ENCODE measurements around the gene CTNNA2.

CTNNA2 gene

GRCh38 chr2:80168037-80168436, 655.2 kb downstream of the CTNNA2 start:
- H3K9me3 ChIP-seq (ENCODE audit: control insufficient read depth in 5 of 5, low read length in 5 of 5), result no peaks in the 10 kb centered on the region
- no peaks in the 10 kb centered on the region for H3K27me3 ChIP-seq (ENCODE audit: control insufficient read depth in 5 of 5, insufficient read depth in 4 of 5, low read length in 5 of 5)
- H3K36me3 ChIP-seq (ENCODE audit: control insufficient read depth in 5 of 5, insufficient read depth in 5 of 5, low read length in 5 of 5), result no peaks in the 10 kb centered on the region
- no peaks in the 10 kb centered on the region for H3K4me1 ChIP-seq (ENCODE audit: control insufficient read depth in 5 of 5, insufficient read depth in 5 of 5, low read length in 5 of 5)
- H3K27ac ChIP-seq (ENCODE audit: low read depth, low read length), result no peak overlapping the region
- H3K4me3 ChIP-seq (ENCODE audit: low read depth in 1 of 5, low read length in 5 of 5), result no peak overlapping the region
- H3K9ac ChIP-seq (ENCODE audit: low read length in 5 of 5), result no peak overlapping the region

- no peak overlapping the region for H3K9ac ChIP-seq (ENCODE audit: low read length in 5 of 5)
- H3K4me3 ChIP-seq (ENCODE audit: low read depth in 1 of 5, low read length in 5 of 5), result no peak overlapping the region
- H3K36me3 ChIP-seq (ENCODE audit: control insufficient read depth in 5 of 5, insufficient read depth in 5 of 5, low read length in 5 of 5), result no peaks in the 10 kb centered on the region
- no peaks in the 10 kb centered on the region for H3K27me3 ChIP-seq (ENCODE audit: control insufficient read depth in 5 of 5, insufficient read depth in 4 of 5, low read length in 5 of 5)
- H3K27ac ChIP-seq (ENCODE audit: low read depth, low read length), result no peak overlapping the region
- no peaks in the 10 kb centered on the region for H3K9me3 ChIP-seq (ENCODE audit: control insufficient read depth in 5 of 5, low read length in 5 of 5)
- no peaks in the 10 kb centered on the region for H3K4me1 ChIP-seq (ENCODE audit: control insufficient read depth in 5 of 5, insufficient read depth in 5 of 5, low read length in 5 of 5)
Observed at GRCh38 chr2:80168801-80169200, 656.0 kb downstream of the CTNNA2 start.

GRCh38 chr2:80169811-80170594, 657.2 kb downstream of the CTNNA2 start:
- H3K27ac ChIP-seq (ENCODE audit: low read depth, low read length), result no peak overlapping the region
- no peaks in the 10 kb centered on the region for H3K36me3 ChIP-seq (ENCODE audit: control insufficient read depth in 5 of 5, insufficient read depth in 5 of 5, low read length in 5 of 5)
- H3K4me1 ChIP-seq (ENCODE audit: control insufficient read depth in 5 of 5, insufficient read depth in 5 of 5, low read length in 5 of 5), result no peaks in the 10 kb centered on the region
- no peaks in the 10 kb centered on the region for H3K27me3 ChIP-seq (ENCODE audit: control insufficient read depth in 5 of 5, insufficient read depth in 4 of 5, low read length in 5 of 5)
- no peak overlapping the region for H3K9ac ChIP-seq (ENCODE audit: low read length in 5 of 5)
- no peak overlapping the region for H3K4me3 ChIP-seq (ENCODE audit: low read depth in 1 of 5, low read length in 5 of 5)
- H3K9me3 ChIP-seq (ENCODE audit: control insufficient read depth in 5 of 5, low read length in 5 of 5), result peaks cover 0 to 1% (median 0%) of the 10 kb centered on the region in 5 donors

- Histone ChIP-seq H3K27ac (ENCODE audit: low read depth, low read length) (no peak overlapping the region), H3K4me3 (ENCODE audit: low read depth in 1 of 5, low read length in 5 of 5) (no peak overlapping the region), H3K9me3 (ENCODE audit: control insufficient read depth in 5 of 5, low read length in 5 of 5) (peaks cover 0 to 16% (median 11%) of the 10 kb centered on the region in 5 donors), H3K9ac (ENCODE audit: low read length in 5 of 5) (no peak overlapping the region), H3K27me3 (ENCODE audit: control insufficient read depth in 5 of 5, insufficient read depth in 4 of 5, low read length in 5 of 5) (no peaks in the 10 kb centered on the region), H3K36me3 (ENCODE audit: control insufficient read depth in 5 of 5, insufficient read depth in 5 of 5, low read length in 5 of 5) (no peaks in the 10 kb centered on the region), H3K4me1 (ENCODE audit: control insufficient read depth in 5 of 5, insufficient read depth in 5 of 5, low read length in 5 of 5) (no peaks in the 10 kb centered on the region)
Observed at GRCh38 chr2:80185091-80185490, 672.2 kb downstream of the CTNNA2 start.

GRCh38 chr2:80186262-80186661, 673.4 kb downstream of the CTNNA2 start:
- no peak overlapping the region for H3K27ac ChIP-seq (ENCODE audit: low read depth, low read length)
- no peaks in the 10 kb centered on the region for H3K4me1 ChIP-seq (ENCODE audit: control insufficient read depth in 5 of 5, insufficient read depth in 5 of 5, low read length in 5 of 5)
- no peak overlapping the region for H3K4me3 ChIP-seq (ENCODE audit: low read depth in 1 of 5, low read length in 5 of 5)
- H3K27me3 ChIP-seq (ENCODE audit: control insufficient read depth in 5 of 5, insufficient read depth in 4 of 5, low read length in 5 of 5), result no peaks in the 10 kb centered on the region
- H3K9me3 ChIP-seq (ENCODE audit: control insufficient read depth in 5 of 5, low read length in 5 of 5), result peaks cover 0 to 10% (median 0%) of the 10 kb centered on the region in 5 donors
- H3K36me3 ChIP-seq (ENCODE audit: control insufficient read depth in 5 of 5, insufficient read depth in 5 of 5, low read length in 5 of 5), result no peaks in the 10 kb centered on the region
- no peak overlapping the region for H3K9ac ChIP-seq (ENCODE audit: low read length in 5 of 5)

- Histone ChIP-seq H3K27ac (ENCODE audit: low read depth, low read length) (no peak overlapping the region), H3K9me3 (ENCODE audit: control insufficient read depth in 5 of 5, low read length in 5 of 5) (peaks cover 0 to 8% (median 0%) of the 10 kb centered on the region in 5 donors), H3K36me3 (ENCODE audit: control insufficient read depth in 5 of 5, insufficient read depth in 5 of 5, low read length in 5 of 5) (no peaks in the 10 kb centered on the region), H3K4me3 (ENCODE audit: low read depth in 1 of 5, low read length in 5 of 5) (no peak overlapping the region), H3K9ac (ENCODE audit: low read length in 5 of 5) (no peak overlapping the region), H3K27me3 (ENCODE audit: control insufficient read depth in 5 of 5, insufficient read depth in 4 of 5, low read length in 5 of 5) (no peaks in the 10 kb centered on the region), H3K4me1 (ENCODE audit: control insufficient read depth in 5 of 5, insufficient read depth in 5 of 5, low read length in 5 of 5) (no peaks in the 10 kb centered on the region)
Observed at GRCh38 chr2:80187156-80187555, 674.3 kb downstream of the CTNNA2 start.

- H3K27me3 ChIP-seq (ENCODE audit: control insufficient read depth in 5 of 5, insufficient read depth in 4 of 5, low read length in 5 of 5), result no peaks in the 10 kb centered on the region
- no peak overlapping the region for H3K27ac ChIP-seq (ENCODE audit: low read depth, low read length)
- H3K9me3 ChIP-seq (ENCODE audit: control insufficient read depth in 5 of 5, low read length in 5 of 5), result peaks cover 0 to 8% (median 0%) of the 10 kb centered on the region in 5 donors
- no peak overlapping the region for H3K4me3 ChIP-seq (ENCODE audit: low read depth in 1 of 5, low read length in 5 of 5)
- H3K36me3 ChIP-seq (ENCODE audit: control insufficient read depth in 5 of 5, insufficient read depth in 5 of 5, low read length in 5 of 5), result no peaks in the 10 kb centered on the region
- no peaks in the 10 kb centered on the region for H3K4me1 ChIP-seq (ENCODE audit: control insufficient read depth in 5 of 5, insufficient read depth in 5 of 5, low read length in 5 of 5)
- H3K9ac ChIP-seq (ENCODE audit: low read length in 5 of 5), result no peak overlapping the region
Observed at GRCh38 chr2:80190166-80190565, 677.3 kb downstream of the CTNNA2 start.

GRCh38 chr2:80193566-80193965, 680.7 kb downstream of the CTNNA2 start:
- peaks cover 0 to 3% (median 0%) of the 10 kb centered on the region in 5 donors for H3K9me3 ChIP-seq (ENCODE audit: control insufficient read depth in 5 of 5, low read length in 5 of 5)
- no peak overlapping the region for H3K27ac ChIP-seq (ENCODE audit: low read depth, low read length)
- H3K4me3 ChIP-seq (ENCODE audit: low read depth in 1 of 5, low read length in 5 of 5), result no peak overlapping the region
- no peak overlapping the region for H3K9ac ChIP-seq (ENCODE audit: low read length in 5 of 5)
- H3K27me3 ChIP-seq (ENCODE audit: control insufficient read depth in 5 of 5, insufficient read depth in 4 of 5, low read length in 5 of 5), result no peaks in the 10 kb centered on the region
- H3K4me1 ChIP-seq (ENCODE audit: control insufficient read depth in 5 of 5, insufficient read depth in 5 of 5, low read length in 5 of 5), result no peaks in the 10 kb centered on the region
- no peaks in the 10 kb centered on the region for H3K36me3 ChIP-seq (ENCODE audit: control insufficient read depth in 5 of 5, insufficient read depth in 5 of 5, low read length in 5 of 5)

- Histone ChIP-seq H3K4me3 (ENCODE audit: low read depth in 1 of 5, low read length in 5 of 5) (no peak overlapping the region), H3K9ac (ENCODE audit: low read length in 5 of 5) (no peak overlapping the region), H3K36me3 (ENCODE audit: control insufficient read depth in 5 of 5, insufficient read depth in 5 of 5, low read length in 5 of 5) (no peaks in the 10 kb centered on the region), H3K27me3 (ENCODE audit: control insufficient read depth in 5 of 5, insufficient read depth in 4 of 5, low read length in 5 of 5) (no peaks in the 10 kb centered on the region), H3K27ac (ENCODE audit: low read depth, low read length) (no peak overlapping the region), H3K4me1 (ENCODE audit: control insufficient read depth in 5 of 5, insufficient read depth in 5 of 5, low read length in 5 of 5) (no peaks in the 10 kb centered on the region), H3K9me3 (ENCODE audit: control insufficient read depth in 5 of 5, low read length in 5 of 5) (no peaks in the 10 kb centered on the region)
Observed at GRCh38 chr2:80195034-80195433, 682.2 kb downstream of the CTNNA2 start.

GRCh38 chr2:80198042-80198441, 685.2 kb downstream of the CTNNA2 start:
- Histone ChIP-seq H3K9ac (ENCODE audit: low read length in 5 of 5) (no peak overlapping the region), H3K9me3 (ENCODE audit: control insufficient read depth in 5 of 5, low read length in 5 of 5) (no peaks in the 10 kb centered on the region), H3K4me1 (ENCODE audit: control insufficient read depth in 5 of 5, insufficient read depth in 5 of 5, low read length in 5 of 5) (no peaks in the 10 kb centered on the region), H3K4me3 (ENCODE audit: low read depth in 1 of 5, low read length in 5 of 5) (no peak overlapping the region), H3K27me3 (ENCODE audit: control insufficient read depth in 5 of 5, insufficient read depth in 4 of 5, low read length in 5 of 5) (no peaks in the 10 kb centered on the region), H3K27ac (ENCODE audit: low read depth, low read length) (no peak overlapping the region), H3K36me3 (ENCODE audit: control insufficient read depth in 5 of 5, insufficient read depth in 5 of 5, low read length in 5 of 5) (no peaks in the 10 kb centered on the region)
